H9 (cell line): ENCODE results near the gene STT3B. TPM values are rescaled to one million over a fixed set of nuclear protein-coding genes. Genes with fewer than 3 reads are reported as not detected.

Source experiments
- DNase-seq: peaks from one replicate; pipeline ENCODE4 v3.0.0-alpha.2; 2017
- H2AFZ ChIP-seq: one replicate; pipeline ENCODE4 v1.6.1; 2013; ENCODE audit warnings: mild to moderate bottlenecking, low read length, control low read depth, moderate library complexity
- H2AK5ac ChIP-seq: 2 replicates; pipeline ENCODE4 v1.6.1; 2013; ENCODE audit warnings: low read length, control low read depth, mixed read lengths; ENCODE audit not compliant: insufficient read length
- H2BK120ac ChIP-seq: one replicate; pipeline ENCODE4 v1.6.1; 2013; ENCODE audit warnings: low read depth, mild to moderate bottlenecking, low read length, control low read depth, inconsistent platforms; ENCODE audit not compliant: poor library complexity, severe bottlenecking
- H2BK12ac ChIP-seq: 2 replicates; pipeline ENCODE4 v1.6.1; 2013; ENCODE audit warnings: low read length, control low read depth, mixed read lengths, low read depth; ENCODE audit not compliant: insufficient read length
- H2BK15ac ChIP-seq: 2 replicates; pipeline ENCODE4 v1.6.1; 2013; ENCODE audit warnings: low read depth, low read length, control low read depth
- H2BK20ac ChIP-seq: one replicate; pipeline ENCODE4 v1.6.1; 2013; ENCODE audit warnings: low read depth, mild to moderate bottlenecking, low read length, control low read depth, inconsistent platforms; ENCODE audit not compliant: poor library complexity, severe bottlenecking
- H2BK5ac ChIP-seq: 2 replicates; pipeline ENCODE4 v1.6.1; 2013; ENCODE audit warnings: low read length, control low read depth, mixed read lengths; ENCODE audit not compliant: insufficient read length
- H3K14ac ChIP-seq: 2 replicates; pipeline ENCODE4 v1.6.1; 2013; ENCODE audit warnings: low read length, control low read depth; ENCODE audit not compliant: insufficient read depth
- H3K18ac ChIP-seq: 2 replicates; pipeline ENCODE4 v1.6.1; 2013; ENCODE audit warnings: low read depth, mild to moderate bottlenecking, mixed read lengths, low read length, control low read depth; ENCODE audit not compliant: insufficient read length
- H3K23ac ChIP-seq: 2 replicates; pipeline ENCODE4 v1.6.1; 2013; ENCODE audit warnings: low read length, control low read depth, mixed read lengths, low read depth; ENCODE audit not compliant: insufficient read length
- H3K23me2 ChIP-seq: 2 replicates; pipeline ENCODE4 v1.6.1; 2013; ENCODE audit warnings: low read depth, mild to moderate bottlenecking, mixed read lengths, low read length, control low read depth; ENCODE audit not compliant: insufficient read length, poor library complexity, severe bottlenecking
- H3K27ac ChIP-seq: 2 replicates; pipeline ENCODE4 v1.5.1; 2013; ENCODE audit warnings: low read length, control low read depth, mixed read lengths, low read depth; ENCODE audit not compliant: insufficient read length
- H3K27me3 ChIP-seq: 2 replicates; pipeline ENCODE4 v1.6.1; 2013; ENCODE audit warnings: low read length, control low read depth, inconsistent platforms; ENCODE audit not compliant: insufficient read depth
- H3K4ac ChIP-seq: 2 replicates; pipeline ENCODE4 v1.6.1; 2013; ENCODE audit warnings: low read depth, mild to moderate bottlenecking, control low read depth, inconsistent platforms, low read length, moderate library complexity
- H3K4me1 ChIP-seq: 2 replicates; pipeline ENCODE4 v1.6.1; 2013; ENCODE audit warnings: low read length, control low read depth, inconsistent platforms; ENCODE audit not compliant: insufficient read depth
- H3K4me2 ChIP-seq: 2 replicates; pipeline ENCODE4 v1.6.1; 2013; ENCODE audit warnings: low read length, control low read depth, mixed read lengths; ENCODE audit not compliant: insufficient read length, insufficient read depth
- H3K56ac ChIP-seq: 2 replicates; pipeline ENCODE4 v1.6.1; 2013; ENCODE audit warnings: low read depth, mild to moderate bottlenecking, mixed read lengths, low read length, control low read depth; ENCODE audit not compliant: insufficient read length
- H3K79me1 ChIP-seq: 2 replicates; pipeline ENCODE4 v1.6.1; 2013; ENCODE audit warnings: low read depth, mild to moderate bottlenecking, moderate library complexity, low read length, control low read depth, inconsistent platforms; ENCODE audit not compliant: insufficient read depth, poor library complexity, severe bottlenecking
- H3K79me2 ChIP-seq: 2 replicates; pipeline ENCODE4 v1.6.1; 2013; ENCODE audit warnings: low read length, control low read depth, inconsistent platforms; ENCODE audit not compliant: insufficient read depth
- H3K9ac ChIP-seq: 2 replicates; pipeline ENCODE4 v1.6.1; 2013; ENCODE audit warnings: low read length, control low read depth, mixed read lengths; ENCODE audit not compliant: insufficient read length; ENCODE audit errors: extremely low read depth
- H3K9me3 ChIP-seq: one replicate; pipeline ENCODE4 v1.6.1; 2013; ENCODE audit warnings: low read depth, low read length, inconsistent platforms; ENCODE audit not compliant: control insufficient read depth
- H3T11ph ChIP-seq: one replicate; pipeline ENCODE4 v1.6.1; 2013; ENCODE audit warnings: mild to moderate bottlenecking, low read length, control low read depth, inconsistent platforms
- H4K20me1 ChIP-seq: one replicate; pipeline ENCODE4 v1.6.1; 2013; ENCODE audit not compliant: control insufficient read depth, insufficient read length, insufficient read depth
- H4K5ac ChIP-seq: 2 replicates; pipeline ENCODE4 v1.6.1; 2013; ENCODE audit warnings: low read depth, mild to moderate bottlenecking, mixed read lengths, low read length, control low read depth; ENCODE audit not compliant: insufficient read length
- H4K8ac ChIP-seq: replicated peaks from 2 replicates; pipeline ENCODE4 v1.6.1; 2013; ENCODE audit warnings: low read length, control low read depth, mixed read lengths, low read depth; ENCODE audit not compliant: insufficient read length
- H4K91ac ChIP-seq: 2 replicates; pipeline ENCODE4 v1.6.1; 2013; ENCODE audit warnings: low read depth, mild to moderate bottlenecking, moderate library complexity, mixed read lengths, low read length, control low read depth; ENCODE audit not compliant: insufficient read length
- H3K27ac Mint-ChIP-seq, 3 experiments: 2 replicates in 2 of 3; 3 replicates in 1 of 3; pipeline ENCODE4 v1.8.0; 2020 to 2021; ENCODE audit warnings: mixed read lengths in 3 of 3, mild to moderate bottlenecking in 1 of 3, moderate library complexity in 1 of 3
- H3K27me3 Mint-ChIP-seq: 2 replicates; pipeline ENCODE4 v1.8.0; 2021; ENCODE audit warnings: low read depth, mild to moderate bottlenecking, moderate library complexity, mixed read lengths
- H3K36me3 Mint-ChIP-seq, 3 experiments: 2 replicates in 2 of 3; 3 replicates in 1 of 3; pipeline ENCODE4 v1.8.0; 2020 to 2021; ENCODE audit warnings: low read depth in 3 of 3, mixed read lengths in 3 of 3; ENCODE audit not compliant: insufficient read depth in 1 of 3
- H3K4me1 Mint-ChIP-seq, 2 experiments: 2 replicates each; pipeline ENCODE4 v1.8.0; 2020; ENCODE audit warnings: mixed read lengths in 2 of 2
- H3K4me3 Mint-ChIP-seq, 2 experiments: 2 replicates in 1 of 2; 3 replicates in 1 of 2; pipeline ENCODE4 v1.8.0; 2020 to 2021; ENCODE audit warnings: mild to moderate bottlenecking in 2 of 2, mixed read lengths in 2 of 2, moderate library complexity in 1 of 2
- H3K9me3 Mint-ChIP-seq, 2 experiments: 2 replicates in 1 of 2; 3 replicates in 1 of 2; pipeline ENCODE4 v1.8.0; 2020; ENCODE audit warnings: mild to moderate bottlenecking in 2 of 2, mixed read lengths in 2 of 2, moderate library complexity in 1 of 2
- WGBS: extraction: QIAGEN DNeasy Blood & Tissue Kit; methylation state at CpG from one replicate; pipeline ENCODE4 v1.1.7; 2013; ENCODE audit warnings: missing lambda C conversion rate, low lambda C conversion rate, mixed read lengths; ENCODE audit not compliant: insufficient read length; ENCODE audit errors: extremely low coverage; 5-methylcytosine and 5-hydroxymethylcytosine counted together
- total RNA-seq: library from RNA; stranded (reverse); gene quantifications from 2 replicates; pipeline ENCODE4 v1.2.1, GENCODE V29; 2021
- TF ChIP-seq, protein P1 (sequence below): fragments of 200-600 bp; sonication (generic); conservative IDR thresholded peaks from 3 replicates; pipeline ENCODE4 v1.8.0; 2021; ENCODE audit warnings: antibody characterized with exemption, mild to moderate bottlenecking

Gene STT3B
- total RNA-seq, 1 experiment from 2014 or later, result 79.9 TPM

DNA sequence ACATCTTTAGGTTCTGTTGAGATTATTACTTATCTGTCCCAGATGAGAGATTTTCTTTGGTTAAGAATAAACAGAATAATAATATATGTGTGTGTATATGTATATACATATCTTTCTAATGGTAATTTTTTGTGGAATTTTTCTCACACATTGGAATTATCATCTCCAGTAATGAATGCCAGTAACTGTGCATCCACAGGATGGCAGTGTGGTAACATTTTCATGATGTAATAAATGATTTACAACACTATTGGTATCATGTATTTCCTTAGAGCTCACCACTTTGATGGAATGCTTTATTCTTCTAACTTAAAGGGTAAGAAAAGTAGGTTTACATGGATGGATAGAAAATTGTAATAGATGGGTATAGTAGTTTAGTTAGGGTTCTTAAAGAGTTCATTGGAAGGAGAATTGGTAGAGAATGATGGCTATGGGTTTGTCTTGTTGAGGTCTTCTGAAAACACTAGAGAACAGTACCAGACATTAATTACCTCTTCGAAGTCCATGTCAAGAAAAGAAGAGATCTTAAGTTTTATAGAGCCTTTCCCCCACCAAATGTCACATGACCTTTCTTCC, 78.1 kb downstream of the STT3B start:
- H3K9me3 Mint-ChIP-seq, result peaks cover 20 to 21% of the 10 kb centered on the region in 2 experiments
- no peaks in the 10 kb centered on the region for H3K27me3 Mint-ChIP-seq
- Histone ChIP-seq H3K23ac (no peak overlapping the region), H3K79me2 (peaks cover 2% of the 10 kb centered on the region; the same call in 1 of the 2 replicates), H4K91ac (no peak overlapping the region), H2AK5ac (no peak overlapping the region), H3K4me2 (no peak overlapping the region), H3K79me1 (no peaks in the 10 kb centered on the region), H3K56ac (no peak overlapping the region), H2BK20ac (no peak overlapping the region), H3K9me3 (no peaks in the 10 kb centered on the region), H3K27me3 (no peaks in the 10 kb centered on the region), H3K23me2 (no peaks in the 10 kb centered on the region), H3K27ac (no peak overlapping the region), H3T11ph (no peak overlapping the region), H3K14ac (no peak overlapping the region), H3K9ac (no peak overlapping the region), H2BK12ac (no peak overlapping the region), H2AFZ (no peak overlapping the region), H2BK120ac (no peak overlapping the region), H4K5ac (no peak overlapping the region), H3K4ac (no peak overlapping the region), H2BK5ac (no peak overlapping the region), H4K8ac (no peak overlapping the region), H2BK15ac (no peak overlapping the region), H4K20me1 (no peaks in the 10 kb centered on the region), H3K4me1 (no peaks in the 10 kb centered on the region), H3K18ac (no peak overlapping the region)
- no peak overlapping the region for H3K4me3 Mint-ChIP-seq
- TF ChIP-seq, protein P1, sequence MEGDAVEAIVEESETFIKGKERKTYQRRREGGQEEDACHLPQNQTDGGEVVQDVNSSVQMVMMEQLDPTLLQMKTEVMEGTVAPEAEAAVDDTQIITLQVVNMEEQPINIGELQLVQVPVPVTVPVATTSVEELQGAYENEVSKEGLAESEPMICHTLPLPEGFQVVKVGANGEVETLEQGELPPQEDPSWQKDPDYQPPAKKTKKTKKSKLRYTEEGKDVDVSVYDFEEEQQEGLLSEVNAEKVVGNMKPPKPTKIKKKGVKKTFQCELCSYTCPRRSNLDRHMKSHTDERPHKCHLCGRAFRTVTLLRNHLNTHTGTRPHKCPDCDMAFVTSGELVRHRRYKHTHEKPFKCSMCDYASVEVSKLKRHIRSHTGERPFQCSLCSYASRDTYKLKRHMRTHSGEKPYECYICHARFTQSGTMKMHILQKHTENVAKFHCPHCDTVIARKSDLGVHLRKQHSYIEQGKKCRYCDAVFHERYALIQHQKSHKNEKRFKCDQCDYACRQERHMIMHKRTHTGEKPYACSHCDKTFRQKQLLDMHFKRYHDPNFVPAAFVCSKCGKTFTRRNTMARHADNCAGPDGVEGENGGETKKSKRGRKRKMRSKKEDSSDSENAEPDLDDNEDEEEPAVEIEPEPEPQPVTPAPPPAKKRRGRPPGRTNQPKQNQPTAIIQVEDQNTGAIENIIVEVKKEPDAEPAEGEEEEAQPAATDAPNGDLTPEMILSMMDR, result peak; percentile 67
- H3K36me3 Mint-ChIP-seq, result peaks cover 25 to 32% (median 26%) of the 10 kb centered on the region in 3 experiments
- peaks cover 3 to 7% of the 10 kb centered on the region in 2 experiments for H3K4me1 Mint-ChIP-seq
- DNase-seq, result no peak
- no peak overlapping the region for H3K27ac Mint-ChIP-seq
- WGBS, result no CpG with 5 or more reads among the region's 1 CpG
